GM23338 (cell line): ENCODE data around the gene ZNF878.

Source experiments
- CREB1 ChIP-seq: fragments of 250-450 bp; sonication (Bioruptor Pico); IDR thresholded peaks from 2 replicates; pipeline ENCODE4 v1.5.0; 2020; ENCODE audit warnings: low read depth, mild to moderate bottlenecking, moderate library complexity
- EZH2 ChIP-seq: fragments of 200-600 bp; sonication (generic); IDR thresholded peaks from one replicate; pipeline ENCODE4 v1.8.0; 2017; ENCODE audit warnings: antibody characterized with exemption, mild to moderate bottlenecking, low read depth; ENCODE audit not compliant: unreplicated experiment
- EZH2phosphoT487 ChIP-seq: fragments of 200-600 bp; sonication (generic); IDR thresholded peaks from one replicate; pipeline ENCODE4 v1.8.1; 2018; ENCODE audit warnings: antibody characterized with exemption; ENCODE audit not compliant: unreplicated experiment
- JUNB ChIP-seq: IDR thresholded peaks from one replicate; pipeline ENCODE4 v1.6.1; 2016; ENCODE audit warnings: antibody characterized with exemption; ENCODE audit not compliant: unreplicated experiment
- NANOG ChIP-seq: IDR thresholded peaks from 2 replicates; pipeline ENCODE4 v1.6.1; 2016; ENCODE audit warnings: antibody characterized with exemption, borderline replicate concordance
- POLR2AphosphoS5 ChIP-seq: IDR thresholded peaks from 2 replicates; pipeline ENCODE4 v1.6.1; 2016; ENCODE audit warnings: antibody characterized with exemption, low read depth
- STAT1 ChIP-seq: IDR thresholded peaks from one replicate; pipeline ENCODE4 v1.6.1; 2016; ENCODE audit warnings: antibody characterized with exemption; ENCODE audit not compliant: unreplicated experiment
- ZNF114 ChIP-seq: fragments of 250-450 bp; sonication (Bioruptor Pico); IDR thresholded peaks from 2 replicates; pipeline ENCODE4 v1.5.0; 2020; ENCODE audit warnings: mild to moderate bottlenecking, moderate library complexity
- ZNF331 ChIP-seq: fragments of 250-450 bp; sonication (Bioruptor Pico); IDR thresholded peaks from 2 replicates; pipeline ENCODE4 v1.5.0; 2020; ENCODE audit warnings: low read depth, mild to moderate bottlenecking, moderate library complexity
- TF ChIP-seq, protein P1 (sequence below), 2 experiments: fragments of 200-600 bp in 1 of 2; sonication (generic) in 1 of 2; conservative IDR thresholded peaks; 2 replicates each; pipeline versions ENCODE4 v1.5.1 to v1.6.1; 2016 to 2017; ENCODE audit warnings: antibody characterized with exemption in 2 of 2, low read depth in 2 of 2, mild to moderate bottlenecking in 2 of 2, moderate library complexity in 1 of 2
- TF ChIP-seq, protein P2 (sequence below): IDR thresholded peaks from one replicate; pipeline ENCODE4 v1.6.1; 2018; ENCODE audit warnings: antibody characterized with exemption; ENCODE audit not compliant: unreplicated experiment
- TF ChIP-seq, protein P3 (sequence below): fragments of 250-450 bp; sonication (Bioruptor Pico); IDR thresholded peaks from 2 replicates; pipeline ENCODE4 v1.5.0; 2020; ENCODE audit warnings: mild to moderate bottlenecking, moderate library complexity

DNA sequence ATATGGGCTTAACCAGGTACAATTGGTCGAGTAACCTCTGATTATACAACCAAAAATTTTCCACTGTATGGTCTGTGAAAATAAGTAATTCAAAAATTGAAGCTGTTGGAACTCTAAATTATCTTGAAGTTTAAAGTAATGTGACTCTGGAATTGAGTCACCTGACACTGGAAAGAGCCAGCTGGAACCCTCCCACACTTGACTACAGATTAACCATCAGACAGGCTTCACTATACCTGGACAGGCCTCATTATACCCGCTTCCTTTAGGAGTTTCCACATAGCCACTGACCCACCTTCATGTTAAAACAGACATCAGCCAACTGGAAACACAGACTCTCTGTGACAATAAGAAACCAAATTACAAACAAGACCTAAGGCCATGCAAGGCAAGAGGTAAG lies 18.6 kb downstream of the ZNF878 start:
- TF ChIP-seq NANOG = no peak
- TF ChIP-seq, protein P1, sequence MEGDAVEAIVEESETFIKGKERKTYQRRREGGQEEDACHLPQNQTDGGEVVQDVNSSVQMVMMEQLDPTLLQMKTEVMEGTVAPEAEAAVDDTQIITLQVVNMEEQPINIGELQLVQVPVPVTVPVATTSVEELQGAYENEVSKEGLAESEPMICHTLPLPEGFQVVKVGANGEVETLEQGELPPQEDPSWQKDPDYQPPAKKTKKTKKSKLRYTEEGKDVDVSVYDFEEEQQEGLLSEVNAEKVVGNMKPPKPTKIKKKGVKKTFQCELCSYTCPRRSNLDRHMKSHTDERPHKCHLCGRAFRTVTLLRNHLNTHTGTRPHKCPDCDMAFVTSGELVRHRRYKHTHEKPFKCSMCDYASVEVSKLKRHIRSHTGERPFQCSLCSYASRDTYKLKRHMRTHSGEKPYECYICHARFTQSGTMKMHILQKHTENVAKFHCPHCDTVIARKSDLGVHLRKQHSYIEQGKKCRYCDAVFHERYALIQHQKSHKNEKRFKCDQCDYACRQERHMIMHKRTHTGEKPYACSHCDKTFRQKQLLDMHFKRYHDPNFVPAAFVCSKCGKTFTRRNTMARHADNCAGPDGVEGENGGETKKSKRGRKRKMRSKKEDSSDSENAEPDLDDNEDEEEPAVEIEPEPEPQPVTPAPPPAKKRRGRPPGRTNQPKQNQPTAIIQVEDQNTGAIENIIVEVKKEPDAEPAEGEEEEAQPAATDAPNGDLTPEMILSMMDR (conservative IDR thresholded peaks at IDR 0.05; ENCODE audit: low read depth in 2 of 2) = no peak
- TF ChIP-seq POLR2AphosphoS5 = no peak
- TF ChIP-seq EZH2phosphoT487 = no peak
- no peak for TF ChIP-seq EZH2
- TF ChIP-seq, protein P2, sequence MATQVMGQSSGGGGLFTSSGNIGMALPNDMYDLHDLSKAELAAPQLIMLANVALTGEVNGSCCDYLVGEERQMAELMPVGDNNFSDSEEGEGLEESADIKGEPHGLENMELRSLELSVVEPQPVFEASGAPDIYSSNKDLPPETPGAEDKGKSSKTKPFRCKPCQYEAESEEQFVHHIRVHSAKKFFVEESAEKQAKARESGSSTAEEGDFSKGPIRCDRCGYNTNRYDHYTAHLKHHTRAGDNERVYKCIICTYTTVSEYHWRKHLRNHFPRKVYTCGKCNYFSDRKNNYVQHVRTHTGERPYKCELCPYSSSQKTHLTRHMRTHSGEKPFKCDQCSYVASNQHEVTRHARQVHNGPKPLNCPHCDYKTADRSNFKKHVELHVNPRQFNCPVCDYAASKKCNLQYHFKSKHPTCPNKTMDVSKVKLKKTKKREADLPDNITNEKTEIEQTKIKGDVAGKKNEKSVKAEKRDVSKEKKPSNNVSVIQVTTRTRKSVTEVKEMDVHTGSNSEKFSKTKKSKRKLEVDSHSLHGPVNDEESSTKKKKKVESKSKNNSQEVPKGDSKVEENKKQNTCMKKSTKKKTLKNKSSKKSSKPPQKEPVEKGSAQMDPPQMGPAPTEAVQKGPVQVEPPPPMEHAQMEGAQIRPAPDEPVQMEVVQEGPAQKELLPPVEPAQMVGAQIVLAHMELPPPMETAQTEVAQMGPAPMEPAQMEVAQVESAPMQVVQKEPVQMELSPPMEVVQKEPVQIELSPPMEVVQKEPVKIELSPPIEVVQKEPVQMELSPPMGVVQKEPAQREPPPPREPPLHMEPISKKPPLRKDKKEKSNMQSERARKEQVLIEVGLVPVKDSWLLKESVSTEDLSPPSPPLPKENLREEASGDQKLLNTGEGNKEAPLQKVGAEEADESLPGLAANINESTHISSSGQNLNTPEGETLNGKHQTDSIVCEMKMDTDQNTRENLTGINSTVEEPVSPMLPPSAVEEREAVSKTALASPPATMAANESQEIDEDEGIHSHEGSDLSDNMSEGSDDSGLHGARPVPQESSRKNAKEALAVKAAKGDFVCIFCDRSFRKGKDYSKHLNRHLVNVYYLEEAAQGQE = no peak
- no peak for TF ChIP-seq JUNB
- TF ChIP-seq CREB1 (CRISPR knock-in tag) = no peak
- TF ChIP-seq ZNF331 = no peak
- TF ChIP-seq STAT1 = no peak
- TF ChIP-seq, protein P3, sequence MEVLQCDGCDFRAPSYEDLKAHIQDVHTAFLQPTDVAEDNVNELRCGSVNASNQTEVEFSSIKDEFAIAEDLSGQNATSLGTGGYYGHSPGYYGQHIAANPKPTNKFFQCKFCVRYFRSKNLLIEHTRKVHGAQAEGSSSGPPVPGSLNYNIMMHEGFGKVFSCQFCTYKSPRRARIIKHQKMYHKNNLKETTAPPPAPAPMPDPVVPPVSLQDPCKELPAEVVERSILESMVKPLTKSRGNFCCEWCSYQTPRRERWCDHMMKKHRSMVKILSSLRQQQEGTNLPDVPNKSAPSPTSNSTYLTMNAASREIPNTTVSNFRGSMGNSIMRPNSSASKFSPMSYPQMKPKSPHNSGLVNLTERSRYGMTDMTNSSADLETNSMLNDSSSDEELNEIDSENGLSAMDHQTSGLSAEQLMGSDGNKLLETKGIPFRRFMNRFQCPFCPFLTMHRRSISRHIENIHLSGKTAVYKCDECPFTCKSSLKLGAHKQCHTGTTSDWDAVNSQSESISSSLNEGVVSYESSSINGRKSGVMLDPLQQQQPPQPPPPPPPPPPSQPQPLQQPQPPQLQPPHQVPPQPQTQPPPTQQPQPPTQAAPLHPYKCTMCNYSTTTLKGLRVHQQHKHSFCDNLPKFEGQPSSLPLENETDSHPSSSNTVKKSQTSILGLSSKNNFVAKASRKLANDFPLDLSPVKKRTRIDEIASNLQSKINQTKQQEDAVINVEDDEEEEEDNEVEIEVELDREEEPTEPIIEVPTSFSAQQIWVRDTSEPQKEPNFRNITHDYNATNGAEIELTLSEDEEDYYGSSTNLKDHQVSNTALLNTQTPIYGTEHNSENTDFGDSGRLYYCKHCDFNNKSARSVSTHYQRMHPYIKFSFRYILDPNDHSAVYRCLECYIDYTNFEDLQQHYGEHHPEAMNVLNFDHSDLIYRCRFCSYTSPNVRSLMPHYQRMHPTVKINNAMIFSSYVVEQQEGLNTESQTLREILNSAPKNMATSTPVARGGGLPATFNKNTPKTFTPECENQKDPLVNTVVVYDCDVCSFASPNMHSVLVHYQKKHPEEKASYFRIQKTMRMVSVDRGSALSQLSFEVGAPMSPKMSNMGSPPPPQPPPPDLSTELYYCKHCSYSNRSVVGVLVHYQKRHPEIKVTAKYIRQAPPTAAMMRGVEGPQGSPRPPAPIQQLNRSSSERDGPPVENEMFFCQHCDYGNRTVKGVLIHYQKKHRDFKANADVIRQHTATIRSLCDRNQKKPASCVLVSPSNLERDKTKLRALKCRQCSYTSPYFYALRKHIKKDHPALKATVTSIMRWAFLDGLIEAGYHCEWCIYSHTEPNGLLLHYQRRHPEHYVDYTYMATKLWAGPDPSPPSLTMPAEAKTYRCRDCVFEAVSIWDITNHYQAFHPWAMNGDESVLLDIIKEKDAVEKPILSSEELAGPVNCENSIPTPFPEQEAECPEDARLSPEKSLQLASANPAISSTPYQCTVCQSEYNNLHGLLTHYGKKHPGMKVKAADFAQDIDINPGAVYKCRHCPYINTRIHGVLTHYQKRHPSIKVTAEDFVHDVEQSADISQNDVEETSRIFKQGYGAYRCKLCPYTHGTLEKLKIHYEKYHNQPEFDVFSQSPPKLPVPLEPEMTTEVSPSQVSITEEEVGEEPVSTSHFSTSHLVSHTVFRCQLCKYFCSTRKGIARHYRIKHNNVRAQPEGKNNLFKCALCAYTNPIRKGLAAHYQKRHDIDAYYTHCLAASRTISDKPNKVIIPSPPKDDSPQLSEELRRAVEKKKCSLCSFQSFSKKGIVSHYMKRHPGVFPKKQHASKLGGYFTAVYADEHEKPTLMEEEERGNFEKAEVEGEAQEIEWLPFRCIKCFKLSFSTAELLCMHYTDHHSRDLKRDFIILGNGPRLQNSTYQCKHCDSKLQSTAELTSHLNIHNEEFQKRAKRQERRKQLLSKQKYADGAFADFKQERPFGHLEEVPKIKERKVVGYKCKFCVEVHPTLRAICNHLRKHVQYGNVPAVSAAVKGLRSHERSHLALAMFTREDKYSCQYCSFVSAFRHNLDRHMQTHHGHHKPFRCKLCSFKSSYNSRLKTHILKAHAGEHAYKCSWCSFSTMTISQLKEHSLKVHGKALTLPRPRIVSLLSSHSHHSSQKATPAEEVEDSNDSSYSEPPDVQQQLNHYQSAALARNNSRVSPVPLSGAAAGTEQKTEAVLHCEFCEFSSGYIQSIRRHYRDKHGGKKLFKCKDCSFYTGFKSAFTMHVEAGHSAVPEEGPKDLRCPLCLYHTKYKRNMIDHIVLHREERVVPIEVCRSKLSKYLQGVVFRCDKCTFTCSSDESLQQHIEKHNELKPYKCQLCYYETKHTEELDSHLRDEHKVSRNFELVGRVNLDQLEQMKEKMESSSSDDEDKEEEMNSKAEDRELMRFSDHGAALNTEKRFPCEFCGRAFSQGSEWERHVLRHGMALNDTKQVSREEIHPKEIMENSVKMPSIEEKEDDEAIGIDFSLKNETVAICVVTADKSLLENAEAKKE (CRISPR knock-in tag) = no peak
- TF ChIP-seq ZNF114 (CRISPR knock-in tag) = no peak
